Naive thymus-derived CD4-positive, alpha-beta T cell (primary cell): ENCODE data around the gene RIPK3. TPM values are rescaled to one million over a fixed set of nuclear protein-coding genes. Genes with fewer than 3 reads are reported as not detected.

Experiments used
- ATAC-seq: fragments of 150-1000 bp; cut with Tn5 transposase; 2 replicates; pipeline ENCODE4 v1.10.0; 2021; ENCODE audit warnings: mild to moderate bottlenecking, moderate library complexity
- CTCF ChIA-PET: fragments of 350-600 bp; sonication (Branson Sonifier 250); formaldehyde crosslinking; loops from one replicate; lab custom pipeline; 2021; ENCODE audit warnings: antibody characterized with exemption; lab: Charles Lee
- POLR2A ChIA-PET: fragments of 350-600 bp; sonication (Branson Sonifier 250); formaldehyde crosslinking; loops from one replicate; lab custom pipeline; 2021; ENCODE audit warnings: antibody characterized with exemption, inconsistent platforms; lab: Charles Lee
- DNase-seq, 9 donors: peaks; one replicate each; pipeline versions ENCODE4 v3.0.0 to v3.0.0-alpha.2; 2020 to 2022; ENCODE audit warnings: mixed read lengths in 1 of 9
- H3K27ac ChIP-seq: one replicate; pipeline ENCODE4 v1.7.0; 2013; ENCODE audit warnings: mild to moderate bottlenecking, low read depth, low read length, moderate library complexity
- H3K27me3 ChIP-seq, 2 donors: one replicate each; pipeline ENCODE4 v1.7.0; 2013; ENCODE audit warnings: low read length in 2 of 2, mild to moderate bottlenecking in 2 of 2, moderate library complexity in 2 of 2; ENCODE audit not compliant: control insufficient read depth in 2 of 2, insufficient read depth in 2 of 2
- H3K36me3 ChIP-seq, 3 experiments: 1 replicate in 2 of 3; 2 replicates in 1 of 3; pipeline ENCODE4 v1.7.0; 2013; ENCODE audit warnings: low read length in 3 of 3, mild to moderate bottlenecking in 3 of 3, moderate library complexity in 1 of 3; ENCODE audit not compliant: insufficient read depth in 3 of 3, control insufficient read depth in 2 of 3
- H3K4me1 ChIP-seq, 2 donors: one replicate each; pipeline ENCODE4 v1.7.0; 2013; ENCODE audit warnings: low read length in 2 of 2, mild to moderate bottlenecking in 2 of 2, moderate library complexity in 1 of 2; ENCODE audit not compliant: control insufficient read depth in 2 of 2, insufficient read depth in 2 of 2
- H3K4me3 ChIP-seq: 2 replicates; pipeline ENCODE4 v1.7.0; 2013; ENCODE audit warnings: mild to moderate bottlenecking, low read length
- H3K9me3 ChIP-seq, 3 experiments: 1 replicate in 2 of 3; 2 replicates in 1 of 3; pipeline ENCODE4 v1.7.0; 2013; ENCODE audit warnings: low read length in 3 of 3; ENCODE audit not compliant: control insufficient read depth in 2 of 3
- H3K27ac Mint-ChIP-seq, 9 donors: one replicate each; pipeline ENCODE4 v1.8.0; 2020 to 2022; ENCODE audit warnings: mixed read lengths in 9 of 9, mild to moderate bottlenecking in 8 of 9, moderate library complexity in 5 of 9, inconsistent platforms in 2 of 9
- H3K27me3 Mint-ChIP-seq, 5 donors: one replicate each; pipeline ENCODE4 v1.8.0; 2021 to 2022; ENCODE audit warnings: mixed read lengths in 5 of 5, mild to moderate bottlenecking in 1 of 5
- H3K36me3 Mint-ChIP-seq, 5 donors: one replicate each; pipeline ENCODE4 v1.8.0; 2020 to 2022; ENCODE audit warnings: mixed read lengths in 5 of 5, mild to moderate bottlenecking in 3 of 5, inconsistent platforms in 1 of 5
- H3K4me1 Mint-ChIP-seq, 7 donors: one replicate each; pipeline ENCODE4 v1.8.0; 2020 to 2022; ENCODE audit warnings: mixed read lengths in 7 of 7, mild to moderate bottlenecking in 3 of 7, inconsistent platforms in 1 of 7
- H3K4me3 Mint-ChIP-seq, 10 donors: one replicate each; pipeline ENCODE4 v1.8.0; 2020 to 2022; ENCODE audit warnings: mild to moderate bottlenecking in 10 of 10, mixed read lengths in 10 of 10, moderate library complexity in 6 of 10, inconsistent platforms in 2 of 10
- H3K9me3 Mint-ChIP-seq, 11 donors: one replicate each; pipeline ENCODE4 v1.8.0; 2020 to 2022; ENCODE audit warnings: mixed read lengths in 11 of 11, mild to moderate bottlenecking in 4 of 11, inconsistent platforms in 1 of 11, moderate library complexity in 1 of 11
- intact Hi-C, 2 donors: fragments of 100-400 bp; cut with micrococcal nuclease; formaldehyde crosslinking; loops; one replicate each; pipeline ENCODE4 v1.15.1; 2023
- polyA plus RNA-seq, 2 donors: library from polyadenylated mRNA; unstranded; fragments of 300-500 nt; fragmentation: Illumina TruSeq; gene quantifications; one replicate each; pipeline ENCODE4 v1.2.3, GENCODE V29; 2021
- total RNA-seq, 6 experiments: library from RNA in 5 of 6; stranded (reverse) in 5 of 6; gene quantifications; 1 replicate in 5 of 6; 2 replicates in 1 of 6; pipeline ENCODE4 v1.2.3 and lab custom pipeline; 2021 to 2026

Gene RIPK3
- total and polyA plus RNA-seq, 7 experiments from 2014 or later, result 8.2 to 47.5 (median 33.0) TPM

- Histone ChIP-seq H3K36me3 (peaks cover 14 to 32% (median 16%) of the 10 kb centered on the region in 3 experiments), H3K27ac (peak within 1 kb of the TSS; percentile 76), H3K9me3 (no peaks in the 10 kb centered on the region), H3K4me3 (peak within 1 kb of the TSS; percentile 50), H3K4me1 (peaks cover 53 to 58% of the 10 kb centered on the region in 2 donors), H3K27me3 (no peaks in the 10 kb centered on the region)
- H3K27me3 Mint-ChIP-seq, result no peaks in the 10 kb centered on the region
- H3K4me3 Mint-ChIP-seq, result peak within 1 kb of the TSS; percentile 77 to 91 (median 84)
- intact Hi-C loops, result loop anchor here (1.0 to 5.0 kb wide), 3 partner anchors 37 to 93 kb away; partner anchors contain the start of genes RABGGTA (in 2 of the 2) and MDP1 (in 1 of the 2)
- no peak for DNase-seq
- peaks cover 49 to 68% (median 63%) of the 10 kb centered on the region in 7 donors for H3K4me1 Mint-ChIP-seq
- ChIA-PET POLR2A (interaction anchor here (0.7 to 8.8 kb wide), 17 partner anchors 10 to 1711 kb away, joined by 3 to 79 read pairs (median 7); partner anchors contain the start of genes ADCY4, CBLN3, CHMP4A and DHRS1), CTCF (interaction anchor here (1.0 to 5.8 kb wide), 8 partner anchors 11 to 121 kb away, joined by 3 to 47 read pairs (median 6); partner anchors contain the start of genes DHRS1, KHNYN, NOP9 and TINF2)
- ATAC-seq, result no peak
- H3K9me3 Mint-ChIP-seq, result peaks cover 0 to 2% (median 0%) of the 10 kb centered on the region in 11 donors
- peaks cover 6 to 40% (median 18%) of the 10 kb centered on the region in 5 donors for H3K36me3 Mint-ChIP-seq
- peak within 1 kb of the TSS; percentile 86 to 95 (median 89) for H3K27ac Mint-ChIP-seq
Measured at GRCh38 chr14:24309538-24310264, 30.1 kb downstream of the RIPK3 start, which contains the start of gene LTB4R2. Gene LTB4R2 (plus strand): TSS chr14:24310140. CDS start chr14:24310665, 525 bp downstream.

- Mint-ChIP-seq H3K36me3 (peaks cover 6 to 35% (median 19%) of the 10 kb centered on the region in 5 donors), H3K4me3 (peak overlapping the region in 7 of 10 donors; percentile 3 to 73 (median 49)), H3K4me1 (peaks cover 37 to 56% (median 51%) of the 10 kb centered on the region in 7 donors), H3K27ac (peak overlapping the region; percentile 15 to 90 (median 79)), H3K27me3 (no peaks in the 10 kb centered on the region), H3K9me3 (peaks cover 0 to 2% (median 0%) of the 10 kb centered on the region in 11 donors)
- CTCF ChIA-PET, result interaction anchor here (0.7 to 5.8 kb wide), 21 partner anchors 10 to 229 kb away, joined by 3 to 47 read pairs (median 5); partner anchors contain the start of genes CHMP4A, DHRS1, NOP9 and SDR39U1
- DNase-seq, result no peak
- no peak for ATAC-seq
- intact Hi-C loops, result loop anchor here (1.0 kb wide), 6 partner anchors 9 to 147 kb away; partner anchors contain the start of genes CHMP4A (in 1 of the 2), DHRS1 (in 1 of the 2), IRF9 (in 1 of the 2) and NOP9 (in 1 of the 2)
- H3K27ac ChIP-seq, result no peak overlapping the region
- H3K27me3 ChIP-seq, result no peaks in the 10 kb centered on the region
- POLR2A ChIA-PET, result interaction anchor here (0.5 to 8.8 kb wide), 11 partner anchors 8 to 301 kb away, joined by 3 to 79 read pairs (median 5); partner anchors contain the start of genes CBLN3, DHRS1, KHNYN and MDP1
- H3K9me3 ChIP-seq, result no peaks in the 10 kb centered on the region
- no peak overlapping the region for H3K4me3 ChIP-seq
- H3K4me1 ChIP-seq, result peaks cover 41 to 46% of the 10 kb centered on the region in 2 donors
- peaks cover 15 to 43% (median 26%) of the 10 kb centered on the region in 3 experiments for H3K36me3 ChIP-seq
Measured at GRCh38 chr14:24308342-24309124, 31.3 kb downstream of the RIPK3 start.

- POLR2A ChIA-PET, result interaction anchor here (0.5 to 8.8 kb wide), 13 partner anchors 8 to 300 kb away, joined by 3 to 79 read pairs (median 4); partner anchors contain the start of genes CBLN3, DHRS1, KHNYN and MDP1
- H3K4me1 Mint-ChIP-seq, result peaks cover 29 to 48% (median 43%) of the 10 kb centered on the region in 7 donors
- CTCF ChIA-PET, result interaction anchor here (0.6 to 5.8 kb wide), 28 partner anchors 9 to 1710 kb away, joined by 3 to 47 read pairs (median 5); partner anchors contain the start of genes ABHD4, CHMP4A, DHRS1 and NOP9
- H3K36me3 Mint-ChIP-seq, result peaks cover 6 to 39% (median 19%) of the 10 kb centered on the region in 5 donors
- no peaks in the 10 kb centered on the region for H3K27me3 Mint-ChIP-seq
- Histone ChIP-seq H3K4me3 (no peak within 1 kb of the TSS), H3K36me3 (peaks cover 17 to 51% (median 30%) of the 10 kb centered on the region in 3 experiments), H3K27me3 (no peaks in the 10 kb centered on the region), H3K9me3 (no peaks in the 10 kb centered on the region), H3K27ac (no peak within 1 kb of the TSS), H3K4me1 (peaks cover 34 to 39% of the 10 kb centered on the region in 2 donors)
- peak within 1 kb of the TSS in 8 of 10 donors; percentile 3 to 73 (median 44) for H3K4me3 Mint-ChIP-seq
- peak within 1 kb of the TSS; percentile 15 to 90 (median 79) for H3K27ac Mint-ChIP-seq
- ATAC-seq (peak; percentile 53), DNase-seq (peak in 8 of 9 donors; percentile 25 to 61 (median 54))
- peaks cover 0 to 2% (median 0%) of the 10 kb centered on the region in 11 donors for H3K9me3 Mint-ChIP-seq
- intact Hi-C loops, result loop anchor here (1.0 kb wide), 6 partner anchors 8 to 146 kb away; partner anchors contain the start of genes CHMP4A (in 1 of the 2), DHRS1 (in 1 of the 2), IRF9 (in 1 of the 2) and NOP9 (in 1 of the 2)
Measured at GRCh38 chr14:24307575-24308341, 32.0 kb downstream of the RIPK3 start, which contains the start of gene CIDEB. Gene CIDEB (minus strand): TSS chr14:24307977. CDS start chr14:24307858, 119 bp downstream.

GRCh38 chr14:24307156-24307574 lies 32.6 kb downstream of the RIPK3 start:
- Histone ChIP-seq H3K9me3 (no peaks in the 10 kb centered on the region), H3K4me3 (no peak overlapping the region), H3K27ac (no peak overlapping the region), H3K4me1 (peaks cover 28 to 33% of the 10 kb centered on the region in 2 donors), H3K27me3 (no peaks in the 10 kb centered on the region), H3K36me3 (peaks cover 21 to 57% (median 36%) of the 10 kb centered on the region in 3 experiments)
- Mint-ChIP-seq H3K36me3 (peaks cover 6 to 45% (median 19%) of the 10 kb centered on the region in 5 donors), H3K27me3 (no peaks in the 10 kb centered on the region), H3K9me3 (peaks cover 0 to 2% (median 0%) of the 10 kb centered on the region in 11 donors), H3K27ac (peak overlapping the region in 4 of 9 donors; percentile 2 to 56 (median 46)), H3K4me3 (peak overlapping the region in 1 of 10 donors; percentile 25), H3K4me1 (peaks cover 23 to 44% (median 40%) of the 10 kb centered on the region in 7 donors)
- POLR2A ChIA-PET, result interaction anchor here (0.9 to 8.8 kb wide), 5 partner anchors 36 to 193 kb away, joined by 3 to 54 read pairs (median 3); partner anchors contain the start of genes CBLN3, DCAF11, KHNYN and NRL
- intact Hi-C loops, result no loop called here
- no peak for DNase-seq
- ATAC-seq, result no peak
- CTCF ChIA-PET, result interaction anchor here (0.6 to 5.8 kb wide), 19 partner anchors 9 to 1709 kb away, joined by 3 to 47 read pairs (median 5); partner anchors contain the start of genes ABHD4, DHRS1, NOP9 and SDR39U1

- Mint-ChIP-seq H3K4me3 (no peak overlapping the region), H3K4me1 (peaks cover 18 to 49% (median 44%) of the 10 kb centered on the region in 7 donors), H3K9me3 (peaks cover 0 to 5% (median 0%) of the 10 kb centered on the region in 11 donors), H3K36me3 (peaks cover 6 to 53% (median 19%) of the 10 kb centered on the region in 5 donors), H3K27ac (peak overlapping the region in 1 of 9 donors; percentile 8), H3K27me3 (no peaks in the 10 kb centered on the region)
- no peak for ATAC-seq
- peaks cover 30 to 72% (median 41%) of the 10 kb centered on the region in 3 experiments for H3K36me3 ChIP-seq
- H3K4me1 ChIP-seq, result peaks cover 26% of the 10 kb centered on the region in 2 donors
- POLR2A ChIA-PET, result interaction anchor here (0.6 to 8.7 kb wide), 2 partner anchors 62 to 93 kb away, joined by 3 to 125 read pairs; partner anchors contain the start of gene TINF2
- DNase-seq, result no peak
- H3K27me3 ChIP-seq, result no peaks in the 10 kb centered on the region
- CTCF ChIA-PET, result interaction anchor here (1.0 to 1.1 kb wide), 2 partner anchors 10 to 351 kb away, joined by 3 to 5 read pairs; partner anchors contain the start of gene DHRS4
- H3K4me3 ChIP-seq, result no peak overlapping the region
- no peak overlapping the region for H3K27ac ChIP-seq
- intact Hi-C loops, result no loop called here
- no peaks in the 10 kb centered on the region for H3K9me3 ChIP-seq
Measured at GRCh38 chr14:24304019-24304387, 35.8 kb downstream of the RIPK3 start.
